Stimulated activated CD8-positive, alpha-beta memory T cell treated with anti-CD3 and anti-CD28 coated beads, Interleukin-7, amount 100 ng/mL, for 1 hour (primary cell): ENCODE results near the gene TNFRSF11A.

Experiments used
- DNase-seq, 2 donors: peaks; one replicate each; pipeline ENCODE4 v3.0.0-alpha.2; 2020; ENCODE audit warnings: low read depth in 2 of 2

The TNFRSF11A gene

DNA sequence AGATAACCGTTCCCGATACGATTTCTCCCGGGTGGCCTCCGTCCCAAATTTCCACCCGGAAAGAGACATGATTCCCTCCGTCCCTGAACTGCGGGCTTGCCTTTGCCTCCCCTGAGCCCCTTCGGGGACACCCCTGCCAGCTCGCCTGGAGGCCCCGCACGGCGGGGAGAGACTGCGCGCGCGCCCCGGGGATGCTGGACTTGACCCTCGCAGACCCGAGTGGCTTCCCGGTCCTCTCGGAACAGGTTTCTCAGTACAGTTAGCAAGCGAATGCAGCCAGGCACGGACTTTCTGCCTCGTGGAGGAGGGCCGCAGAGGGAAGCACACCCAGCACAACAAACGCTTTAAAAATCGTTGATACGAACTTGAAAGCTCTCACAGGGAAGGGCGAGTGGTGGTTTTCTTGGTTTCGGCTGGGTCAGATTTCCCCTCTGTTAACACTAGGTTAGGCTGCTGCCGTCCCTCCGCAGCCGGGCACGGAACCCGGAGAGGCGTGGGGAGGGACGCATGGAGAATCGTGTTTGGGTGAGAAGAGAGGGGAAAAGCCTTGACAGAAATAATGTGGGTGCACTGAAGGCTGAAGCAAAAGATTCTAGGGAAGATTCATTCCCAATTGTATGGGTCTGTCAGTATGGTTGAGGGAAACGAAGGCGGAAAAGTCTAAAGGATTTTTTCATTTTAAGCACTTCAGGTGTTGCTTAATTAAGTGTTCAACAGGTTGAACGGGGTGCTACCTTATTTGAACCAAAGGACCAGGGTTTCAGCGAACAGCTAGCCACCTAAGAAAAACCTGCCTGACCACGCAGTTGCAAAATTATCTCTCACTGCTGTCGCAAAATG, 916 bp downstream of the TNFRSF11A start:
- no peak for DNase-seq

DNA sequence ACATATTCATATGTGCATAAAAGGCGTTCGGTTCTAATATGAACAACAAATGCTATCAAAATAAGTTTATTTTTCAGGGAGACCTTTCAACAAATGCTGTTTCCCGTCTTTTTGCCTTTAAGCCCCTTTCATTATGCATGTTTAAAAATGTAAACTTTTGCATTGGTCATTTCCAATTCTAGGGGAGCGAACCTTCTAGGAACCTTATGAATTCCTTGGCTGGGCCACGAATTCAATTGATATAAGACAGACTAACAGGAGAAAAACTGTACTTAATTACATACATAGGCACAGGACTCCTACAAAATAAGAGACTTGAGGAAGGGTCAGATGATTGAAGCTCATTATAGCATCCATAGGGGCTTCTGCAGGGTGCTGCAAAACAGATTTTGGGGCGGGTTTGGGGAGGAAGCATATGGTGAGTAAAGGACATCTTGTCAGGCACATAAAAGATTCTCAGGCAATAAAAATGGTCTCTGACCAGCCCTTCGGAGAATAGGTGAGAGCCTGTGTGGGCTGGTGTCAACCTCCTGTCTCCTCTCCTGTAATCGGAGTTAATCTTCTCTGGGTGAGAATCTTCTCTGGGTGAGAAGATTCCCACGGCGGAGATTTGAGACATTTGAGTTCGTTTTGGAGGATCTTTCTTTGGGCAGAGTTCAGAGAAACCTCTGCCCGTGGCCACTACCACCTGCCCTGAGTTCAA, 1.7 kb downstream of the TNFRSF11A start:
- DNase-seq: no peak

DNA sequence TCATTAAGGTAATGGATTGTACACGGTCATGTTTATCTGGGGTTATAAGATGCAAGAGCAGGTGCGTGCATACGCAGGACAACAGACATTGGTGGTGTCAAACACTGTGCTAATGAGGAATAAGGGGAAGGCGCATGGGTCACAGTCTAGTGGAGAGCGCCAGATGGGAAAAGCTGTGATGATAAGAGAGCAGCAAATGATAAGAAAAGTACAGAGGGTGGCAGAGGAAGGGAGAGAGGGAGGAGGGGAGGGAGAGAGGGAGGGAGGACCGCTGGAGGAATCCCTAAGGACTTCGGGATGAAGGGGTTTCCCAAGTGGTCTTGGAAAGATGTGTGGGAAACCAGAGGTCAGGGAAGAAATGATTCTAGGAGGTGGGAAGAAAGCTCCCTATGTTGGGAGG, 2.9 kb downstream of the TNFRSF11A start:
- DNase-seq: no peak

- DNase-seq: no peak
Measured at GRCh38 chr18:62328586-62329525, 3.7 kb downstream of the TNFRSF11A start.

DNA sequence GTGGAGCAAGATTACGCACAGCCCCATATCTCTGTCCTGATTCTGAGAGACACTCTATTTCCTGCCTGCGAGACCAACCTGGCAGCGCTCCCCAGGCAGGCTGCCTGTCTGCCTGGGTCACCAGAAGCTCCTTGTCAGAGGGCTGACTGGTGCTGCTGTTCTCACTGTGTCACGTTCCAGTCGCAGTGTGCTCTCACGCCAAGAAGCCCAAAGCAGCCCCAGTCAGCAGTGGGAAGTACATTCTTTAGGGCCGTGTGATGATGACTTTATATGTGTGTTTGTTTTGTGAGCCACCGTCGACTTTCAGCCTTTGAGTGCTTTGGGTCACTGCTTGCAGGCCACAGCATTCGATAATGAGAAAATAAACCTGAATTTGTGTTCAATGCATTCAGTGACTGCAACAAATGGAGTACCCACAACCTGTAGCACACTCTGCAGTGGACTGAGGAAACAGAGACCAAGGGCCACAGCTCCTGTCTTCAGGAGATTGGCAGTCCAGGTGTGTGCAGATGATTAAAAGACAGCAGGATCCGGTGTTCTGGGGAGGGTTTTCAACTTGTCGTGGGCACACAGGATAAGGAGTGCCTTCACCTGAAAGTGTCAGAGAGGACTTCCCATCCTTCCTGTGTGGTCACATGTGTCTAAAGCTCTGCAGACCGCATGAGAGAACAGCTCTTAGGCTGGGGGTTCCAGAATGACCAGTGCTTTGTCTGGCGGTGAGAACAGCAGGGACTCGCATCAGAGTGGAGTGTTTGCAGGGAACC, 4.8 kb downstream of the TNFRSF11A start:
- DNase-seq: no peak

DNA sequence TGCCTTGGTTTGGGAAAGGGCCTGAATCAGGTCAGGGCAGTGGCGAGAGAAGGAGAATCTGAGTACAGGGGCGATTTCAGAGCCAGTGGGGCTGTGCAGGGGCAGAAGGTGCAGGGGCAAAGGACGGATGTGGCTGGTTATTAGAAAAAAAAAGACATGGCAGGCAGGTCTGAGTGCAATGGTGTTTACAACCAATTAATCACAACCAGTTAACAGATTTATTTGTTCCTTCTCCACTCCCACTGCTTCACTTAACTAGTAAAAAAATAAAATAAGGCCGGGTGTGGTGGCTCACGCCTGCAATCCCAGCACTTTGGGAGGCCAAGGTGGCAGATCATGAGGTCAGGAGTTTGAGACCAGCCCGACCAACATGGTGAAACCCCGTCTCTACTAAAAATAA, 5.5 kb downstream of the TNFRSF11A start:
- no peak for DNase-seq

DNA sequence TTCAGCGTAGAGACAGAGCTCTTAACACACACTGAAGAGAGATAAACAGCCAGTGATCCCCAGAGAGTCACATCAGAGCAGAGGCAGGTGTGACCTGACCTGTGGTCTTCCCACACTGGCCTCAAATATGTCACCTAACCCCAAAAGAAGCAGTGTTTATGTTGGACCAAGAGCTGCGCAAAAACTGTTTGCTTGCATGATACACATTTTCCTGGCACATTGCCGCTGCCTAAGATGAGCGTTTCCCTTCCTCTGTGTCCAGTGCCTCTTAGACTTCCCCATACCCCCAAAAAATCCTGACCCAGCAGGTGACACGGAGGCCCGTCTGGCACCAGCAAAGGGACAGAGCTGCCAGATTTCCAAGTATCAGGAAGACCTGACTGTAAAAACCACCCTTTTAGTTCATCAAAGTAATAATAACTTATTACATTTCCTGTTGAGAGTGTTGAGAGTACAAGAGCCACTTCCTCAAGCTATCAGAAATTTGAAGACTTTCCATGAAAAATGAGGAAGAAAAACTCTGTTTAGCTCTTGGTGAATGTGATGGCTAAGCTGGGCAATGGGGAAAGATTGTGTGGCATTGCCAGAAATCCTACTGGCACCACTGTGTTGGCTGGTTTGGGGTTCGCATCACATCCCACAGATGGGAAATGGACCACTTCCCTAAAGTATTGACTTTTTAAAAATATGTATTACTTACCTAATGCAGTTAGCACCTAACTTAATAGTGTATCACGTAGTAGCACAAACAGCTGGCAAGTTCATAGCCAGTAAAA, 6.7 kb downstream of the TNFRSF11A start:
- no peak for DNase-seq

DNA sequence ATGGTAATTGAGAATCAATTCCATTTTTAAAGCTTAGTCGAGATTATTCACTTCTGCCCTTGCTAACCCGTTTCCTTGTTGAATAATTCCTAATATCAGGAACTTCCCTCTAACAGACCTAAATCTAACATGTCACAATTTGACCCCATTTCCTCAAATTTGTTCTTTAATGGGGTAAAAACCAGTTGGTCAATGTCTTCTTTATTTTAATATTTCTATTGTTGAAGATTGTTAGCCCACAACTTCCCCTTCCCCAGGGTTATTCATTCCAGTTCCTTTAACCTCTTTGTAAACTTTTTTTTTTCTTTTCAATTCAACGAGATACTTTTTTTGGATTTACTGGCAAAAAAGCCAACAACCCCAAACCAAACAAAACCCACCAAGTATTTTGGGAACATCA, 7.3 kb downstream of the TNFRSF11A start:
- no peak for DNase-seq

DNA sequence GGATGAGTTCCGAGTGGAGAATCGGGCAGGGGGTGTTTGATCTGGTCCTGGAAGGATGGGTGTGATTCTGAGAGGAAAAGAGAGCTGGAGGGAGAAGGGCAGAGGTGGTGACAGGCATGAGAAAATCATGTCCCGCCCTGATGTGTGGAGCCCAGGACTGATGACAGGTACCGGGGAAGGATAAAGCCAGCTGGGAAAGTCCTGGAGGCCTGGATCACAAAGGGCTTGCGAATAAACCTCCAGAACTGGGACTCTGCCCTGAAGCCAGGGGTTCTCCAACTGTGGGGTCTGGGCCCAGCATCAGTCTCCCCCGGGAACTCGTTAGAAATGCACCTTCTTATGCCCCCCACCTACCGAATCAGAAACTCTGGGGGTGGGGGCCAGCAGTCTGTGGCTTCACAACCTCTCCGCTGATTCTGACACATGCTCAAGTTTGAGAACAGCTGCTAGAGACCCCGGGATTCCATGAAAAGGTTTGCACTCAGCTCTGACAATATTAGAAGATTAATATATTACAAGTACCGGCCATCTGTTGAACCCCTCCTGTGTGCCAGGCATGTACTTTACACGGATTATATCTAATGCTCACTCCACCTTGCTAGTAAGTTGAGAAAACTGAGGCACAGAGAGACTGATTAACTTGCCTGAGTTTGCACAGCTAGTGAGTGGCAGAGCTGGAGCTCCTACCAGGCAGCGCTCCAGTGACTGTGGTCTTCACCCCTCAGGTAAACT, 8.0 kb downstream of the TNFRSF11A start:
- DNase-seq: no peak

DNA sequence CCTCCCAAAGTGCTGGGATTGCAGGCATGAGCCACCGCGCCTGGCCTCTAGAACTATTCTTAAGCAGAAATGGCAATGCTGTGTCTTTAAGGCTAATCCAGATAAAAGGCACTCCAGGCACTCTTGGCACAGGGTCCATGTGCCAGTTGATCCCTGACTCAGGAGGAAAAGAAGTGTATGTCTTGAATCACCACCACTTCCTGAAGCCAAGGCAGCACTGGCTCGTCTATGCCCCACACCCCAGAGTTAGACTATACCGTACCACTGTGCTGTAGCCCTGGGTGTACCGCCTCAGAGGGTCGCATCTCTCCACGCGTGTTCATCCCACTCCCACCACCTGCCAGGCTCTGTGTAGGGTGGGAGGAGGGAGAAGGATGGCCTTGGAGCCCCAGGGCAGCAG, 9.0 kb downstream of the TNFRSF11A start:
- DNase-seq: no peak

- no peak for DNase-seq
Measured at GRCh38 chr18:62335494-62335893, 10.4 kb downstream of the TNFRSF11A start.

GRCh38 chr18:62336618-62337017, 11.5 kb downstream of the TNFRSF11A start:
- DNase-seq: no peak

- no peak for DNase-seq
Measured at GRCh38 chr18:62337336-62337735, 12.2 kb downstream of the TNFRSF11A start.

- no peak for DNase-seq
Measured at GRCh38 chr18:62338446-62339105, 13.5 kb downstream of the TNFRSF11A start.

DNA sequence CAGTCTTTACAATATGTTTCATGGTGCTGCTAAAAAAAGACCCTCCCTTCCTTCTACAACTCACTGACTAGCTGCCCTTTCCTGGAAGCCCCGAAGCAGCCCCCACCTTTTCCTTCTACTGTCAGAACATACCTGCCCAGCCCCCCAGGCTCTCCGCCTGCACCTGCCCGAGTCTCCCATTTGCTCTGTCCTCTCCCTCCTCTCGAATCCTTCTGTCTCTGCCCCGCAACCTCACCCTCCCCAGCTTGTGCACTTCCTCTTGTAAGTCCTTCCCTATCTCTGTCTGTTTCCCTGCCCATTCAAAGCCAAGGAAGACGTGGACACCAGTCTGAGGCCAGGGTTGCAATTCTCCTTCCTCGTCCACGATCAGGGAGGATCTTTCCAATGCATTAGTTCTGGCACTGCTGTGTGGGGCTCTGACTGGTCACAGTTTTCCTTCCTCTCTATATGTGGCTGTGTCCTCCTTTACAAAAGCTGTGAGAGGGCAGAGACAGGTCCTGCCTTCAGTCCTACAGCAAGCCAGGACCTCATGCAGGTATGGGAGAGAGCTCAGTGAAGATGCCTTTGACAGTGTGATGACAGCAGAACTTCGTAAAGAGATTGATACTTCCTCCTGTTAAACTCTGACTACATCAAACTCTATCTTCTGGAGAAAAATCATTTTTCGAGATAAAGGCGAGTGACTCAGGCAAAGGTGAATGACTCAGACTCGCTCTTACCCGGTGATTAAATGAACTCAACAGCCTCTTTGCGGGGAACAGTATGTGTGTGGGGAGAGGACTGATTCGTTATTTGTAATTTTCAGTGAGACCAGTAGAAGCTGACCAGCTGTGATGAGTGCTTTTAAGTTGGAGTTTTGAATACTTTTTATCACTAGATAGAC, 14.2 kb downstream of the TNFRSF11A start:
- no peak for DNase-seq

- DNase-seq: no peak
Measured at GRCh38 chr18:62340996-62341395, 15.9 kb downstream of the TNFRSF11A start.

DNA sequence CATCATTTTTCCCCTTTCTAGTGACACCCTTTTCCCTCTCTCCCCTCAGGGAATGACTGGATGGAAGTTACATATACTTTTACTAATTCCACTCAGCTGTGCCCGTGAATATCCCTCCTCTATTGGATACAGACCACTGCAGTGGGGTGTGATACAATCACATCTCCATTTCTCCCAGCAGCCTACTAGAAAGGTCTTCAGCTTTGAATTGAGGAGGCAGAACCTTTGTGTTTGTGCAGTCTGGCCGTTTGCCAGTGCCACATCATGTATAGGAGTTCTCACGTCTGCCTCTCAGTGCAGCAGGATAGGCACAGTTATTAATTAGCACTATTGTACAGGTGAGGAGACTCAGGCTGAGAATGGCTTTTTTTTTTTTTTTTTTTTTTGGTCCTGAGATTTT, 16.4 kb downstream of the TNFRSF11A start:
- DNase-seq: no peak

DNA sequence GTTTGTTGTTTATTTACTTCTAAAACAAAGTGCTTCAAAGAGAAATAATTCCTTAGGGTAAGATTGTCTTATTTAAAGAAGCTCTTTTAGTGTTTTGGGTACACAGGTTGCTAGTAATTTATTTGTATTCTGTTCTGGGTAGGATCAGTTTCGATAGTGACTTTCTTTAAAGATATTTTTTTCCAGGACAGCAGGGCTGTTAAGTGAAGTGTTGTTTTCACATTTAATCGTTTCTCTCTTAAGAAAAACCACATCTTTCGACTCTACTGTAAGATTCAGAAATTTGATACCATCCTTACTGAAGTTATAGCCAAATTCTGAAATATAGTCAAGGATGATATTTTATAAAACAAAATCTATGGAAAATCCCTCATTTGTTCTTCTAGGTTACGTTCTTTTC, 17.8 kb downstream of the TNFRSF11A start:
- DNase-seq: no peak
